LNCaP clone FGC (cell line): ENCODE data around the gene RAD23A.

ENCODE experiments used
- DNase-seq: peaks from one replicate; pipeline ENCODE4 v3.0.0-alpha.2; 2011; ENCODE audit warnings: low read depth
- H3K4me3 ChIP-seq: 2 replicates; pipeline ENCODE4 v1.5.1; 2011; ENCODE audit warnings: mild to moderate bottlenecking, low read depth, low read length, control low read depth
- TF ChIP-seq, protein P1 (sequence below): IDR thresholded peaks from 2 replicates; pipeline ENCODE4 v1.5.1; 2012; ENCODE audit warnings: mild to moderate bottlenecking; ENCODE audit not compliant: control insufficient read depth, insufficient read depth; ENCODE audit errors: extremely low read depth

Gene RAD23A

DNA sequence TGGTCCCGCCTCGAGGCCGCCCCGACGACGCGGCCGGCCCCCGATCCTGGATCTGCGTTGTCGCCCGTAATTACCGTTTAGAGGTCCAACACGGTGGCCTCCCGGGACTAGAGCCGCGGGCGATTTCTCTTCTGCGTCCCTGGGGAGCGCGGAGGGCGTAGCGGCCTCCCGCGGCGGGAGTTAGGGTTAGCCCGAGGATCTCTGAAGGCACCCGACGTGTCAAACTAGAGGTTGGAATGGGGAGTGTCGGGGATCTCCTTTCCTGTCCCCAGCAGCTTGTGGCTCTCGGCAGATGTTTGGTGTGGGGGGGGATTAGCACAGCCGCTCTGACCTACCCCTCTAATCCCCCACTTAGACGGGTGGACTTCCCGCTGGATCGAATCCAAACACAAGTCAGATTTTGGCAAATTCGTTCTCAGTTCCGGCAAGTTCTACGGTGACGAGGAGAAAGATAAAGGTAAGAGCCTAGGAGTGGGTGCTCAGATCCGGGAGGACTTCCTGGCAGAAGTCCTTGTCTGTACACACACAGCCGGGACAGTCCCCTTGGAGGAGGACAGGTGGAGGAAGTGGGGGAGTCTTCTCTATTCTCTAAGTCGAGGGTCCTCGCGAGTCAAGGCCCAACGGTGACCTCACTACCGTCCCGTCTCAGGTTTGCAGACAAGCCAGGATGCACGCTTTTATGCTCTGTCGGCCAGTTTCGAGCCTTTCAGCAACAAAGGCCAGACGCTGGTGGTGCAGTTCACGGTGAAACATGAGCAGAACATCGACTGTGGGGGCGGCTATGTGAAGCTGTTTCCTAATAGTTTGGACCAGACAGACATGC lies 6.7 kb upstream of the RAD23A start:
- no peak for DNase-seq
- peak overlapping the region; percentile 85 for H3K4me3 ChIP-seq
- TF ChIP-seq, protein P1, sequence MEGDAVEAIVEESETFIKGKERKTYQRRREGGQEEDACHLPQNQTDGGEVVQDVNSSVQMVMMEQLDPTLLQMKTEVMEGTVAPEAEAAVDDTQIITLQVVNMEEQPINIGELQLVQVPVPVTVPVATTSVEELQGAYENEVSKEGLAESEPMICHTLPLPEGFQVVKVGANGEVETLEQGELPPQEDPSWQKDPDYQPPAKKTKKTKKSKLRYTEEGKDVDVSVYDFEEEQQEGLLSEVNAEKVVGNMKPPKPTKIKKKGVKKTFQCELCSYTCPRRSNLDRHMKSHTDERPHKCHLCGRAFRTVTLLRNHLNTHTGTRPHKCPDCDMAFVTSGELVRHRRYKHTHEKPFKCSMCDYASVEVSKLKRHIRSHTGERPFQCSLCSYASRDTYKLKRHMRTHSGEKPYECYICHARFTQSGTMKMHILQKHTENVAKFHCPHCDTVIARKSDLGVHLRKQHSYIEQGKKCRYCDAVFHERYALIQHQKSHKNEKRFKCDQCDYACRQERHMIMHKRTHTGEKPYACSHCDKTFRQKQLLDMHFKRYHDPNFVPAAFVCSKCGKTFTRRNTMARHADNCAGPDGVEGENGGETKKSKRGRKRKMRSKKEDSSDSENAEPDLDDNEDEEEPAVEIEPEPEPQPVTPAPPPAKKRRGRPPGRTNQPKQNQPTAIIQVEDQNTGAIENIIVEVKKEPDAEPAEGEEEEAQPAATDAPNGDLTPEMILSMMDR, result no peak

DNA sequence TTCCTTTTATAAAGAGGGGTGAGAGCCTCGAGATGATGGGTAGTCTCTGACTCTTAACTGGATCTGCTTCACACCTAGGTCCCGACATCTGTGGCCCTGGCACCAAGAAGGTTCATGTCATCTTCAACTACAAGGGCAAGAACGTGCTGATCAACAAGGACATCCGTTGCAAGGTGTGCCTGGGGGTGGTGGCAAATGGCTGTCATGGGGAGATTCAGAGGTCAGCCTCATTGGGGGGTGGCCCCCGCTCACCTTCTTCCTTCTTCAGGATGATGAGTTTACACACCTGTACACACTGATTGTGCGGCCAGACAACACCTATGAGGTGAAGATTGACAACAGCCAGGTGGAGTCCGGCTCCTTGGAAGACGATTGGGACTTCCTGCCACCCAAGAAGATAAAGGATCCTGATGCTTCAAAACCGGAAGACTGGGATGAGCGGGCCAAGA lies 5.7 kb upstream of the RAD23A start:
- H3K4me3 ChIP-seq, result peak overlapping the region; percentile 85
- TF ChIP-seq, protein P1, result no peak
- DNase-seq, result no peak

DNA sequence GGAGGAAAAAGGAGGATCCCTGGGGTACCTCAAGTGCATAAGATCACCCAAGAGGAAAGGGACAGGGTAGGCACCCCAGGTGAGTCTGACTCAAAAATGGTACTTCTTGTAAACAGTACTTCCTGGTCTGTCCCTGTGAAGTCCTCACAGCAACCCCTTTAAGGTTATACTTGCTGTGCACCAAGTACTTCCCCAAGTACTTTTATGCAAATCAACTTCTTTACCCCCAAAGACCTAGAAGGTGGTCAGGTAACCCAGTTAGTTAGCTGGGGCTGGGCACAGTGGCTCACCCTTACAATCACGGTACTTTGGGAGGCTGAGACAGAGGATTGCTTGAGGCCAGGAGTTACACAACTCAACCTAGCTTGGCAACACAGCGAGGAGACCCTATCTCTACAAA lies 4.8 kb upstream of the RAD23A start:
- TF ChIP-seq, protein P1, result no peak
- DNase-seq, result no peak
- no peak overlapping the region for H3K4me3 ChIP-seq

DNA sequence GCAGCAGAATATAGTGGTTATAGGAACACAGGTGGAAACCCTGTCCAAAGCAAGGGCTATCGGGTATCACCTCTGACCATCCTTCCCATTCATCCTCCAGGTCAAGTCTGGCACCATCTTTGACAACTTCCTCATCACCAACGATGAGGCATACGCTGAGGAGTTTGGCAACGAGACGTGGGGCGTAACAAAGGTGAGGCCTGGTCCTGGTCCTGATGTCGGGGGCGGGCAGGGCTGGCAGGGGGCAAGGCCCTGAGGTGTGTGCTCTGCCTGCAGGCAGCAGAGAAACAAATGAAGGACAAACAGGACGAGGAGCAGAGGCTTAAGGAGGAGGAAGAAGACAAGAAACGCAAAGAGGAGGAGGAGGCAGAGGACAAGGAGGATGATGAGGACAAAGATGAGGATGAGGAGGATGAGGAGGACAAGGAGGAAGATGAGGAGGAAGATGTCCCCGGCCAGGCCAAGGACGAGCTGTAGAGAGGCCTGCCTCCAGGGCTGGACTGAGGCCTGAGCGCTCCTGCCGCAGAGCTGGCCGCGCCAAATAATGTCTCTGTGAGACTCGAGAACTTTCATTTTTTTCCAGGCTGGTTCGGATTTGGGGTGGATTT lies 2.1 kb upstream of the RAD23A start:
- DNase-seq, result no peak
- TF ChIP-seq, protein P1, result no peak
- no peak overlapping the region for H3K4me3 ChIP-seq

DNA sequence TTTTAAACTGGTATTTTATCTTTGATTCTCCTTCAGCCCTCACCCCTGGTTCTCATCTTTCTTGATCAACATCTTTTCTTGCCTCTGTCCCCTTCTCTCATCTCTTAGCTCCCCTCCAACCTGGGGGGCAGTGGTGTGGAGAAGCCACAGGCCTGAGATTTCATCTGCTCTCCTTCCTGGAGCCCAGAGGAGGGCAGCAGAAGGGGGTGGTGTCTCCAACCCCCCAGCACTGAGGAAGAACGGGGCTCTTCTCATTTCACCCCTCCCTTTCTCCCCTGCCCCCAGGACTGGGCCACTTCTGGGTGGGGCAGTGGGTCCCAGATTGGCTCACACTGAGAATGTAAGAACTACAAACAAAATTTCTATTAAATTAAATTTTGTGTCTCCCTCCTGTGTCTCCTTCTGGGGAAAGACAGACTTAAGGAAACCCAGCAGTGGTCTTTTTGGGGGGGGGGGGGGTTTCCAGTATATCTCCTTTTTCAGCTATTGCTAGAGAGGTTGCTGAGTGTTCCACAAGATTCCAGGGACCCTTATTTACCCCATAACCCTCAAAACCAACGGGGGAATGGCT lies 1.5 kb upstream of the RAD23A start:
- TF ChIP-seq, protein P1, result no peak
- no peak overlapping the region for H3K4me3 ChIP-seq
- DNase-seq, result no peak

DNA sequence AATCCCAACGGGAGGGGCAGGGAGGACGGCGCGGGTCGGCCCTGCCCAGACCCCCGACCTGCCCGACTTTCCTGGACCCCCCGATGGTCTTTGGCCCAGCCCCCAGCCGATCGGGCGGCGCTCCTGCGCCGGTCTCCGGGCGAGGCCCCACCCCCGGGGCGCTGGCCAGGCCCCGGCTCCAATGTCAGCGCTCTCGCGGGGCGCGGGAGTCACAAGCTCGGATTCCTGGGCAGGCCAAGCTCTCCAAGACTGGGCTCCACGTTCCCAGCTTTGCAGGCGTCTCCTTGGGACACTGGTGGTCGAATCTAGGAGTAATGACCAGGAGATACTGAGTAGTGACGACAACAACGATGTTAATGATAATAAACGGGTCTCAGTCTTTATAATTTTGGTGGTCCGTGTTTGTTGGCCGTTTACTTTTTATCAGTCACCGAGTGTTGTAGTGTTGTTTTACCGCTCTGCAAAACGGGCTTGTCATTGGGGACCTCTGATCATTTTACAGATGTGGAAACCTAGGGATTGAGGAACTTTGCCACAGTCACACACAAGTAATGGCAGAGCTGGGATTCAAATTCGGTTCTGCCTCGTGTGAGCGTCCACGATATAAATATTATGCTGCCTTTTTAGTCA lies 545 bp downstream of the RAD23A start:
- no peak for DNase-seq
- TF ChIP-seq, protein P1, result no peak
- H3K4me3 ChIP-seq, result peak overlapping the region; percentile 66
